HG02938 (cell line): ENCODE measurements around the gene CEP112.
"Not testable (repeated sequence)": the region's sequence is repeated elsewhere in the genome, so short reads cannot be mapped to it uniquely, and the experiment has no call there.

ENCODE experiments used
- ATAC-seq: cut with Tn5 transposase; IDR thresholded peaks from one replicate; pipeline ENCODE4 v1.9.1; 2021; ENCODE audit warnings: mild to moderate bottlenecking, moderate library complexity; ENCODE audit not compliant: unreplicated experiment

CEP112 gene

GRCh38 chr17:65745241-65745640 lies 446.7 kb downstream of the CEP112 start:
- no peak for ATAC-seq

DNA sequence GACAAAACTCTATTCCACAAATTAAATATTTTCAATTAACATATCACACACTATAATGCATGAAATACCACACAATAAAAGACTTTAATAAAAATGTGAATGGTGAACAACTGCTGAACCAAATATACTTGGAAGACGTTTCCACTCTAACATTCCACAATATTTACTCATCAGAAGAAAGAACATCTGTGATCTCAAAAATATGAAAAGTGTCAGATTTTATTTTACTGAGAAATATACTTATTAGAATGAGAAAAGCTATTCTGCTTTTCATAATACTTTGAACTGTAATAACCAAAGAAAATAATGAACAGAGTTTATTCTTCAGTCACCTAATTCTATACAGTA lies 448.7 kb downstream of the CEP112 start:
- ATAC-seq: no peak

DNA sequence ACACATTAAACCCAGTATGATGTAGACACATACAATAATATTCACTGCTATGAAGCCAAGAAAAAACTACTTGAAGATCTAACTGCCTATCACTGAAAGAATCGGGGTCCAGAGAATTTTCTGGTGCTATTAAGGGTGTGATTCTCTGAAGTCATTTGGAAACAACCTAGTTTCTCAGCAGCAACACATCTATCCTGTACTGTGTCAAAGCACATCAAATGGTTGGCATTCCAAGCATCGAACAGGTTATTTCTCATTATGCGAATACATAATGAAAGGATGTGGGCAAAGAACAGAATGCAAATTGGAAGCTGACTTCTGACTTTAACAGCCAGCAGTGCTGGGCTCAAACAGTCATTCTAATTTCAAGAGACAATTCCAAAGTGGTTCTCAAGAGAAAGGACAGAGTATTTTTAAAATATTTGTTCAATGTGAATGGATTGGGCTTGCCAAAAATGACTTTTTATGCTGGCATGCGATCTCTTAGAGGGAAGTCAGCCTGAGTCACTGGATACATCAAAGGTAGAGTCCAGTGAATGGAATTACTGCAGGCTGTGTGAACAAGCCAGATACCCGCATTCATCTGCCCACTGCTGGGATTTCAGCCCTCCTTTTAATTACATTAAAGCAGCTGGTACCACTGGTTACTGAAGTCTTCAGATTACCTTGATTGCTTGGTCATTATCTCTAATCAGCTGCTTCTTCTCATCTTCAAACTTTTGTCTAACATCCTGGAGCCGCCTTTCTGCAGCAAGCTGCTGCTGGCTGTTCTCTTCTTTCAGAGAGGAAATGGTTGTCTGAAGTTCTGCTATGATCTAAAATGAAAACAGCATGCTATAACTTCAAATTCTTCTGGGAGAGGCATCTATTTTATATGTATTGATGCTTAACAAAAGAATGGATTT lies 449.3 kb downstream of the CEP112 start:
- ATAC-seq: no peak

DNA sequence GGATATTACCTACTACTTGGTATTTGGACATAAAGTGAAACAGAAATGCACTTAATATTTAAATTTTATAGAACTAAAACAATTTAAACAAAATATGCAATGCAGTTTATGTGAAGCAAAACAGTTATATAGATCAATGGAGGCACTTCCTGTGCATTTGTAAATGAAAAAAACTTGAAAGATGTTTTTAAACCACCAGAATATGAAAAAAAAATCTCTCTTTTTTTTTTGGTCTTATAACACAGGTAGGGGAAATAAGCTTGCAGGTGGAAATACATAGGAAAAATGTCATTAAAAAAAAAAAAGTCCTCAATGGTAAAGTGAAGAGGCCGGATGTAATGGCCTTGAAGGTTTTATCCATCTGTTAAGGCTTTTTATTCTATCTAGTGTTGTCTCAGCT lies 450.2 kb downstream of the CEP112 start:
- no peak for ATAC-seq

DNA sequence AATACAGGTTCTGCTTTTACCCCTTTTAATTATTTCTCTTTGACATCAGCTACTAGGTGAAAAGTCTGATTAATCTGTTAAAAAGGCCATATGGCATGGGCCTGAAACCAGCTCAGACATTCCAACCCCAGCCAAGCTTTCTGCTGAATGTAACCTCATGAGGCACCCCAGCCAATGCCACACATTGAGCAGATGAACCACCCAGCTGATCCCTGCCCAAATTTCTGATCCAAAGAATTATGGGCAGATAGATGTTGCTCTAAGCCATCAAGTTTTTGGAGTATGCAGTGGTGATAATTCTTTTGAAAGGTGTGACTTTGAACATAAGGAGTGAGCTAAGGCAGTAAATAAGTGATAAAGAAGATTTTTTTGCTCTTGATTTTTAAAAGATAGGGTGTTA lies 452.9 kb downstream of the CEP112 start:
- ATAC-seq: no peak

GRCh38 chr17:65737451-65737850 lies 454.5 kb downstream of the CEP112 start:
- ATAC-seq: no peak

DNA sequence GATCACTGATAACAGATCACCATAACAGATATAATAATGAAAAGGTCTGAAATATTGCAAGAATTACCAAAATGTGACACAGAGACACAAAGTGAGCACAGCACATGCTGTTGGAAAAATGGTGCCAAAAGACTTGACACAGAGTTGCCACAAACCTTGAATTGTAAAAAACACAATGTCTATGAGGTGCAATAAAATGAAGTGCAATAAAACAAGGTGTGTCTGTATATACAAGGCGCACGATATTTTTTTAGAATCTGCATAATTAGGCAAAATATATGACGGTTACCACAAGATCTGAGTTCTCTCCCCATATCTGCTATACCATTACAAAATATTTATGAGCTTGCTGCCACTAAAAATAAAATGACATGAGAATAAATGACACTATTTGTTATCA lies 458.6 kb downstream of the CEP112 start:
- no peak for ATAC-seq

DNA sequence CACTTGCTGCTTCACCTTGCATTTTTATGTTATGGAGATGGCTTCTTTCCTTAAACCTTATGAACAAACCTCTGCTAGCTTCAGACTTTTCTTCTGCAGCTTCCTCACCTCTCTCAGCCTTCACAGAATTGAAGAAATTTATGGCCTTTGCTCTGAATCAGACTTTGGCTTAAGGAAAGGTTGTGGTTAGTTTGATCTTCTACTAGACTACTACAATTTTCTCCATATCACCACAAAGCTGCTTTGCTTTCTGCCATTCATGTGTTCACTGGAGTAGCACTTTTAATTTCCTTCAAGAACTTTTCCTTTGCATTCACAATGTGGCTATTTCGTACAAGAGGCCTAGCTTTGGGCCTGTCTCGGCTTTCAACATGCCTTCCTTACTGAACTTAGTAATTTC lies 459.3 kb downstream of the CEP112 start:
- not testable (repeated sequence) for ATAC-seq

DNA sequence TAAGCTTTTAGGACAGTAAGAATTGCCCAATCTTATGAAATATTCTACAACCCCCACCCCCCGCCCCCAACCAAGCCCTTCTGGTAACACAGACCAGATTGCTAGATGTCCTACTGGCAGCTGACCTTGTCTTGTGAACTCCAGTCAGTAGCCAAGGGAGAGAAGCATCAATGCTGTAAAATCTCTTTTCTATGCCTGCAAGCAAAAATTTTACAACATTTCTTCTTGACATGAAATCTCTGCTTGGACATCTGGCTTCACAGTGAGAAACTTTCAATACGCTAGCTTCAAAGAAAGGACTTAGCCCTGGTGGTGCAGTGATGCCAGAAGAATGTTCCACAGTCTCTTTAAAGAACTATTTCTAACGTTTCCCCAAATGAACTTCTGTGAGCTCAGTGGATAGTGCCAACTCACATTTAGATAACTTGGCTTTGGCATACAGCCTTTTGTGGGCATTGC lies 461.2 kb downstream of the CEP112 start:
- no peak for ATAC-seq

- ATAC-seq: no peak
These were observed 462.7 kb downstream of the CEP112 start for GRCh38 chr17:65729207-65729606.

GRCh38 chr17:65727832-65728231 lies 464.1 kb downstream of the CEP112 start:
- no peak for ATAC-seq

GRCh38 chr17:65727246-65727645 lies 464.7 kb downstream of the CEP112 start:
- no peak for ATAC-seq

GRCh38 chr17:65723431-65724151 lies 468.3 kb downstream of the CEP112 start:
- no peak for ATAC-seq

- ATAC-seq: no peak
These were observed 473.3 kb downstream of the CEP112 start for GRCh38 chr17:65718601-65719000.

DNA sequence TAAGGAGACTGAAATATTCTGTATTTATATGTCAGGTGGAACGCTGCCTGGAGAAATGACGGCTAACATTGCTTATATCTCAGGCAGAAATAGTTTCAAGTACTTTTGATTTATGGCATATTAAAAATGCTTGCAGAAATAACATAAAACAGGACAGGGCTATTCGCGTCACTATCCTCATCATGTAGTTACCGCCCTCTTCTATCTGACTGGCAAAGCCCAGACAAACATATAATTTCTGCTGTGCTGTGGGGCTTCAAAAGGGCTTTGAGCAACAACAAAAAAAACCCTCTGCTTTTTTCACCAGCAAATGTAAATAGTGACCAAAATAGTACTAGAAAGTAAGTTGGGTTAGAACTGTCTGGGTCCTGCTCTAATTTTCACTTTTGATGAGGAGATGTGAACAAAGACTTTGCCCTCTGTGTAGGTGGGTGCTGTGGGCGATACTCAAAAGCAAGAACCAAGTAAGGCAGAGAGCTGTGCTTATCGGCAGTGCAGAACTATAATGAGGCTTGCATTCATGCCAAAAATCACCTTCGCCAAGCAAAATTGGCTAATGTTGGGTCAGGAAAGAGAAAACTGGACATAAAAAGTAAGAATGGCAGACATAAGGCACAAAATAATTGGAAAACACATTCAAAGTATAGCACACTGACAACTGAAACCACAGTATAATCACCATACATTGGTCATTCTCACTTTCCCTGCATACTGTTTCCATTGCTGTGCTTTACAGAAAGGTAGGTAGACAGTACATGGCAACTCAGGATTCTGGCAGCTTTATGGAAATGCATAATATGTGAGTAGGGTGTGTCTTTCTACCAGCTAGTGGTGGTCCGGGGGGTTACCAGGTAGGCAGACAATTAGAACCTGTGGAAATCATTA lies 479.3 kb downstream of the CEP112 start:
- no peak for ATAC-seq

DNA sequence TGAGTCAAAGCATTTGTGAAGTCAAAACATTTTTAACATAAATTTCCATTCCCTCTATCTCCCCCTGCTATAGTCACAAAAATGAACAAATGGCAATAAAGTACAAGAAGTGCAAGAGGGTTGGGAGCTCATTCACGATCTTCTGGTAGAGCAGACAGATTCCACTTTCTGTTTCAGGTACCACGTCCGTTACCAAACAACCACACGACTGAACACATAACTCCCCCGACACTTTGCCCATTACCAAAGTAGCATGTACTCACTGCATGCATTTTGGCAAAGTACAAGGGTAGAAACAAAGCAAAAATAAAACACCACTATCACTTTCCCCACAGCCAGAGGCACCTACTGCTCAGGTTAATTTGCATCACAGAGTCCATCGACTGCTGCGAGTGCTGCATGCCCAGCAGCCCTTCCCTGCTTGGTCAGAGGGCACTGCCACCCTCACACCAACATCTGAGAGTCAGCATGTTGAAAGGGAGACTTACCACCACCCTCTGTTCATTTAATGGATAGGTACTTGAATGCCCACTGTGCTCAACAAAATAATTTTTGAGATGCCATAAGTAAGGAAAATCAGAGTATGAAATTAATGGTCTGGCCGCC lies 480.2 kb downstream of the CEP112 start:
- no peak for ATAC-seq

GRCh38 chr17:65707780-65708179 lies 484.2 kb downstream of the CEP112 start:
- ATAC-seq: no peak

DNA sequence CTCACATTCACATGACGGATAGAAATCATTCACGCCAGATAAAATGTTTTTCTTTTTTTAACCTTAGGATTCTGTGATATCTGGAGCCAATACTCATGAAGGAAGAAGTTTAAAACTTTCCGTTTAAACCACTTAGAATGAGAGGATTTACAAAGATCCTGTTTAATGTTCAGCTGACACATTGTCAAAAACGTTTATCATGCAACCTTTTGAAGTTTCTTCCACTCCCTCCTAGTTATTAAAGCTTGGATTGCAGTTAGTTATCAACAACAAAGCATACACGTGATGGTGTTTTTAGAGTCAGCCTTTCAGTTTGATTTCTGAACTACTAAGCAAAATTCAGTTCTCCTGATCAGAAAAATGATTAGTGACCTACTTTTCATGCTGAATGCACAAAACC lies 487.2 kb downstream of the CEP112 start:
- no peak for ATAC-seq

- ATAC-seq: no peak
These were observed 488.0 kb downstream of the CEP112 start for GRCh38 chr17:65703891-65704290.

DNA sequence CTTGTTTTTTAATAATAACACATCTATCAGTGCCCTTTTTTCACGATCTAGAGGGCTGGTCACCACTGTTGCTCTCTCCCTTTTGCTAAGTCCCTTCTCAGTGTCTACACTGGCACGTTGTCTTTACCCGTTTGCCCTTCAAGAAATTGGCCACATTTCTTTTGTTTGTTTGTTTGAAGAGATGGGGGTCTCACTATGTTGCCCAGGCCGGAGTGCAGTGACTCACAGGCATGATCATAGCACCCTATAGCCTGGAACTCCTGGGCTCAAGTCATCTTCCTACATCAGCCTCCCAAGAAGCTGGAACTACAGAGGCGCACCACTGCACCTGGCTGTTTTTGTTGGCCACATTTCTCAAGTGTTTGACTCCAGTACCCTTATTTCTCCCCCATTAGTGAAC lies 492.5 kb downstream of the CEP112 start:
- ATAC-seq: no peak
